H1 (cell line): ENCODE measurements around the gene TEKT5.

Experiments used
- CEBPB ChIP-seq: IDR thresholded peaks from 2 replicates; pipeline ENCODE4 v1.6.1; 2012; ENCODE audit warnings: low read depth, low read length
- RXRA ChIP-seq: IDR thresholded peaks from 2 replicates; pipeline ENCODE4 v1.6.1; 2011; ENCODE audit warnings: low read depth, mild to moderate bottlenecking, low read length, moderate library complexity; ENCODE audit not compliant: insufficient read depth
- TF ChIP-seq, protein P1 (sequence below), 3 experiments: IDR thresholded peaks; 1 replicate in 2 of 3; 2 replicates in 1 of 3; pipeline versions ENCODE4 v1.5.1 to v1.6.1; 2011; ENCODE audit warnings: low read length in 3 of 3, mild to moderate bottlenecking in 3 of 3, inconsistent platforms in 2 of 3, low read depth in 1 of 3, moderate library complexity in 1 of 3; ENCODE audit not compliant: insufficient read depth in 1 of 3; ENCODE audit errors: control extremely low read depth in 1 of 3
- TF ChIP-seq, protein P2 (sequence below): IDR thresholded peaks from 2 replicates; pipeline ENCODE4 v1.6.1; 2012; ENCODE audit warnings: inconsistent platforms

DNA sequence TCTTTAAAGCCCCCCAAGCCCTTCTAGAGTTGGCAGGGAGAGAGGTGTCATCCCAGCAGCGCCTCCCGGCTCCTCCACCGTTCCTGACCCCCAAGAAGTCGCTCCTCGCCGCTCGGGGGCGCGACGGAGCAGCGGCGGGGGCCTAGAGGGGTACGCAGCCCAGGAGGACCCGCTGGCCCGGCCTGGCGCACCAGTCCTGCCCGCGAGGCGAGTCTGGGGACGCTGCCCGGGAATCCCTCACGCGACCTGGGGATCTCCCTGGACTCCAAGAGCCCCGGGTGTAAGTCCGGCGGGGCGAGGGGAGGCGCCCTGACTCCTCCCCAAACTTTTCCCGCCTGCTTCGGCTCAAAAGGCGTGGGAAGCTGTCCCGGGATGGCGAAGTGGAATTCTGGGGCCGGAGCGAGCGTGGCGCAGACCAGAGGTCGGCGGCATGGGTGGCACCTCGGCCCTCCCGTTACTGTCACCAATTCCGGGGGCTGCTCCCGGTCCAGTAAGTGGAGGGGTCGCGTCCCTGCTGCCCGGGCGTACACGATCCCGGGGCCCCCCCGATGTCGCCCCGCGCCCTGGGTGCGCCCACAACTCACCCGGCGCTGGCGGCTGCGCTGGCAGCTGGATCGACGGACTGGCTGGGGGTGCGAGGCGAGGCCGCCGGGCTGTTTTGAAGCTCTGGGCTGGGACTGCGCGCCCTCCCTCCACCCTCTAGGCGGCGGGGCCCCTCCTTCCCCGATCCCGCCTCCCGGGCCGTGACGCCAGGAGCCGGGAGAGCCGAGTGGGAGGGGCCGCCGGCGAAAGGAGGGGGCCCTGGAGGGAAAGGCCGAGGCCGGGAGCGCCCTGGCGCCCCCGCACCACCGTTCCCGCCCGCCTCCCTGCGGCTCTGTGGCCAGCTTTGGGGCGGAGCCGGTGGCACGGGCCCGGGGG lies 114.5 kb downstream of the TEKT5 start, which contains the start of gene EMP2:
- TF ChIP-seq RXRA (no peak), CEBPB (no peak)
- TF ChIP-seq, protein P1, sequence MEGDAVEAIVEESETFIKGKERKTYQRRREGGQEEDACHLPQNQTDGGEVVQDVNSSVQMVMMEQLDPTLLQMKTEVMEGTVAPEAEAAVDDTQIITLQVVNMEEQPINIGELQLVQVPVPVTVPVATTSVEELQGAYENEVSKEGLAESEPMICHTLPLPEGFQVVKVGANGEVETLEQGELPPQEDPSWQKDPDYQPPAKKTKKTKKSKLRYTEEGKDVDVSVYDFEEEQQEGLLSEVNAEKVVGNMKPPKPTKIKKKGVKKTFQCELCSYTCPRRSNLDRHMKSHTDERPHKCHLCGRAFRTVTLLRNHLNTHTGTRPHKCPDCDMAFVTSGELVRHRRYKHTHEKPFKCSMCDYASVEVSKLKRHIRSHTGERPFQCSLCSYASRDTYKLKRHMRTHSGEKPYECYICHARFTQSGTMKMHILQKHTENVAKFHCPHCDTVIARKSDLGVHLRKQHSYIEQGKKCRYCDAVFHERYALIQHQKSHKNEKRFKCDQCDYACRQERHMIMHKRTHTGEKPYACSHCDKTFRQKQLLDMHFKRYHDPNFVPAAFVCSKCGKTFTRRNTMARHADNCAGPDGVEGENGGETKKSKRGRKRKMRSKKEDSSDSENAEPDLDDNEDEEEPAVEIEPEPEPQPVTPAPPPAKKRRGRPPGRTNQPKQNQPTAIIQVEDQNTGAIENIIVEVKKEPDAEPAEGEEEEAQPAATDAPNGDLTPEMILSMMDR (IDR thresholded peaks at IDR 0.05; ENCODE audit: control extremely low read depth in 1 of 3, insufficient read depth in 1 of 3, low read depth in 1 of 3, low read length in 3 of 3), result peak; percentile 77 to 80 (median 79)
- TF ChIP-seq, protein P2, sequence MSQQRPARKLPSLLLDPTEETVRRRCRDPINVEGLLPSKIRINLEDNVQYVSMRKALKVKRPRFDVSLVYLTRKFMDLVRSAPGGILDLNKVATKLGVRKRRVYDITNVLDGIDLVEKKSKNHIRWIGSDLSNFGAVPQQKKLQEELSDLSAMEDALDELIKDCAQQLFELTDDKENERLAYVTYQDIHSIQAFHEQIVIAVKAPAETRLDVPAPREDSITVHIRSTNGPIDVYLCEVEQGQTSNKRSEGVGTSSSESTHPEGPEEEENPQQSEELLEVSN, result peak; percentile 82
